Endodermal cell (in vitro differentiated cells): ENCODE results near the gene AP3B2. TPM values are rescaled to one million over a fixed set of nuclear protein-coding genes. Genes with fewer than 3 reads are reported as not detected.

ENCODE experiments used
- DNase-seq: peaks from one replicate; pipeline ENCODE4 v3.0.0-alpha.2; 2017
- H3K27ac ChIP-seq: 2 replicates; pipeline ENCODE4 v1.5.1; 2013; ENCODE audit warnings: mild to moderate bottlenecking, low read depth, low read length, moderate library complexity
- H3K27me3 ChIP-seq: 2 replicates; pipeline ENCODE4 v1.6.1; 2013; ENCODE audit warnings: mild to moderate bottlenecking, low read length, moderate library complexity; ENCODE audit not compliant: insufficient read depth, control insufficient read depth, poor library complexity, severe bottlenecking
- H3K36me3 ChIP-seq: 2 replicates; pipeline ENCODE4 v1.7.0; 2013; ENCODE audit warnings: mild to moderate bottlenecking, low read length, moderate library complexity; ENCODE audit not compliant: control insufficient read depth, insufficient read depth
- H3K4me1 ChIP-seq: one replicate; pipeline ENCODE4 v1.7.0; 2013; ENCODE audit warnings: low read length; ENCODE audit not compliant: control insufficient read depth, insufficient read depth
- H3K4me3 ChIP-seq: 2 replicates; pipeline ENCODE4 v1.5.1; 2013; ENCODE audit warnings: mild to moderate bottlenecking, low read length, moderate library complexity
- H3K9ac ChIP-seq: 2 replicates; pipeline ENCODE4 v1.6.1; 2013; ENCODE audit warnings: mild to moderate bottlenecking, low read length, moderate library complexity; ENCODE audit not compliant: poor library complexity, severe bottlenecking; ENCODE audit errors: extremely low read depth
- H3K9me3 ChIP-seq: 2 replicates; pipeline ENCODE4 v1.6.1; 2013; ENCODE audit warnings: mild to moderate bottlenecking, low read length, moderate library complexity; ENCODE audit not compliant: control insufficient read depth
- H3K27ac Mint-ChIP-seq: 2 replicates; pipeline ENCODE4 v1.8.0; 2020; ENCODE audit warnings: mixed read lengths
- H3K27me3 Mint-ChIP-seq: 2 replicates; pipeline ENCODE4 v1.8.0; 2021; ENCODE audit warnings: mild to moderate bottlenecking, mixed read lengths; ENCODE audit not compliant: insufficient read depth
- H3K36me3 Mint-ChIP-seq: 2 replicates; pipeline ENCODE4 v1.8.0; 2020; ENCODE audit warnings: low read depth, mixed read lengths
- H3K4me1 Mint-ChIP-seq: 2 replicates; pipeline ENCODE4 v1.8.0; 2020; ENCODE audit warnings: mixed read lengths
- H3K4me3 Mint-ChIP-seq: 2 replicates; pipeline ENCODE4 v1.8.0; 2020; ENCODE audit warnings: mild to moderate bottlenecking, moderate library complexity, mixed read lengths
- H3K9me3 Mint-ChIP-seq: 2 replicates; pipeline ENCODE4 v1.8.0; 2020; ENCODE audit warnings: mild to moderate bottlenecking, mixed read lengths
- CTCF ChIP-seq: fragments of 200-600 bp; sonication (generic); conservative IDR thresholded peaks from 2 replicates; pipeline ENCODE4 v1.5.0; 2021; ENCODE audit warnings: antibody characterized with exemption, mild to moderate bottlenecking
- WGBS, 2 experiments: methylation state at CpG; one replicate each; pipeline versions ENCODE4 v1.1.5 to v1.1.7; 2013; ENCODE audit warnings: missing lambda C conversion rate in 2 of 2, mixed read lengths in 1 of 2; ENCODE audit not compliant: insufficient coverage in 1 of 2, insufficient read length in 1 of 2; 5-methylcytosine and 5-hydroxymethylcytosine counted together
- total RNA-seq, 2 donors: library from RNA; stranded (reverse); fragmentation: NEBNext Ultra II Directional in 1 of 2; extraction: Animal tissue kit (Norgen Biotek cat#: 25700) in 1 of 2; gene quantifications; 2 replicates in 1 of 2; 3 replicates in 1 of 2; pipeline ENCODE4 v1.2.1, GENCODE V29; 2021

AP3B2 gene
- total RNA-seq, 2 donors from 2014 or later, result 22.4 to 24.4 TPM

GRCh38 chr15:82642656-82643055 lies 67.0 kb downstream of the AP3B2 start:
- Mint-ChIP-seq H3K4me3 (no peak overlapping the region), H3K36me3 (peaks cover 2% of the 10 kb centered on the region), H3K27ac (no peak overlapping the region), H3K4me1 (peaks cover 21% of the 10 kb centered on the region), H3K9me3 (peaks cover 8% of the 10 kb centered on the region), H3K27me3 (peaks cover 42% of the 10 kb centered on the region)
- WGBS, 2 experiments, result 87 to 93% methylated on average over 2 to 3 of the region's 3 CpGs
- no peaks in the 10 kb centered on the region for H3K36me3 ChIP-seq
- no peak for DNase-seq
- no peak overlapping the region for H3K4me3 ChIP-seq
- H3K4me1 ChIP-seq, result no peaks in the 10 kb centered on the region
- H3K9me3 ChIP-seq, result no peaks in the 10 kb centered on the region
- TF ChIP-seq CTCF, result no peak
- no peak overlapping the region for H3K9ac ChIP-seq
- peaks cover 48% of the 10 kb centered on the region for H3K27me3 ChIP-seq
- no peak overlapping the region for H3K27ac ChIP-seq

- H3K9me3 Mint-ChIP-seq, result peaks cover 2% of the 10 kb centered on the region
- no peak for DNase-seq
- H3K4me1 ChIP-seq, result no peaks in the 10 kb centered on the region
- 38 to 57% methylated on average over 2 of the region's 2 CpGs for WGBS, 2 experiments
- peaks cover 2% of the 10 kb centered on the region for H3K36me3 Mint-ChIP-seq
- peaks cover 44% of the 10 kb centered on the region for H3K27me3 Mint-ChIP-seq
- no peak overlapping the region for H3K9ac ChIP-seq
- no peak overlapping the region for H3K4me3 Mint-ChIP-seq
- peaks cover 21% of the 10 kb centered on the region for H3K4me1 Mint-ChIP-seq
- no peaks in the 10 kb centered on the region for H3K9me3 ChIP-seq
- H3K27me3 ChIP-seq, result peaks cover 43% of the 10 kb centered on the region
- no peak for TF ChIP-seq CTCF
- no peaks in the 10 kb centered on the region for H3K36me3 ChIP-seq
- no peak overlapping the region for H3K27ac Mint-ChIP-seq
- no peak overlapping the region for H3K27ac ChIP-seq
- no peak overlapping the region for H3K4me3 ChIP-seq
These were observed 68.4 kb downstream of the AP3B2 start for GRCh38 chr15:82641129-82641798.

GRCh38 chr15:82640672-82641071 lies 69.0 kb downstream of the AP3B2 start:
- TF ChIP-seq CTCF, result no peak
- peaks cover 44% of the 10 kb centered on the region for H3K27me3 Mint-ChIP-seq
- 87 to 100% methylated on average over 2 to 3 of the region's 3 CpGs for WGBS, 2 experiments

More at GRCh38 chr15:82640672-82641071, 69.0 kb downstream of the AP3B2 start:
- Histone ChIP-seq H3K4me3 (no peak overlapping the region), H3K9me3 (no peaks in the 10 kb centered on the region), H3K36me3 (no peaks in the 10 kb centered on the region), H3K4me1 (no peaks in the 10 kb centered on the region), H3K27ac (no peak overlapping the region), H3K9ac (no peak overlapping the region), H3K27me3 (peaks cover 40% of the 10 kb centered on the region)
- H3K4me1 Mint-ChIP-seq, result peaks cover 19% of the 10 kb centered on the region
- H3K36me3 Mint-ChIP-seq, result no peaks in the 10 kb centered on the region
- H3K27ac Mint-ChIP-seq, result no peak overlapping the region
- H3K4me3 Mint-ChIP-seq, result no peak overlapping the region
- no peaks in the 10 kb centered on the region for H3K9me3 Mint-ChIP-seq
- no peak for DNase-seq
